ENCODE data around the gene CFAP58.

The CFAP58 gene

GRCh38 chr10:104387130-104387888 is 33.7 kb downstream of the CFAP58 start:
- Histone ChIP-seq H3K4me1 (ENCODE audit: control insufficient read depth, insufficient read depth, low read length) (peaks cover 4% of the 10 kb centered on the region; the same call in 1 of the 2 replicates), H3K9ac (ENCODE audit: low read length) (no peak overlapping the region), H3K4me3 (ENCODE audit: low read depth, low read length) (no peak overlapping the region), H3K27me3 (ENCODE audit: control insufficient read depth, insufficient read depth, low read length) (no peaks in the 10 kb centered on the region), H3K36me3 (ENCODE audit: control insufficient read depth, insufficient read depth, low read length) (no peaks in the 10 kb centered on the region), H3K27ac (ENCODE audit: low read depth, low read length) (no peak overlapping the region), H3K9me3 (ENCODE audit: control insufficient read depth, insufficient read depth, low read depth, low read length) (no peaks in the 10 kb centered on the region)

GRCh38 chr10:104388830-104389229 is 35.2 kb downstream of the CFAP58 start:
- H3K9me3 ChIP-seq (ENCODE audit: control insufficient read depth, insufficient read depth, low read depth, low read length), result no peaks in the 10 kb centered on the region

GRCh38 chr10:104391150-104391968 is 37.7 kb downstream of the CFAP58 start:
- Histone ChIP-seq H3K36me3 (ENCODE audit: control insufficient read depth, insufficient read depth, low read length) (no peaks in the 10 kb centered on the region), H3K9me3 (ENCODE audit: control insufficient read depth, insufficient read depth, low read depth, low read length) (no peaks in the 10 kb centered on the region), H3K27ac (ENCODE audit: low read depth, low read length) (no peak overlapping the region), H3K27me3 (ENCODE audit: control insufficient read depth, insufficient read depth, low read length) (no peaks in the 10 kb centered on the region), H3K4me3 (ENCODE audit: low read depth, low read length) (no peak overlapping the region), H3K4me1 (ENCODE audit: control insufficient read depth, insufficient read depth, low read length) (peaks cover 4% of the 10 kb centered on the region; the same call in 1 of the 2 replicates), H3K9ac (ENCODE audit: low read length) (no peak overlapping the region)

More at GRCh38 chr10:104388830-104389229, 35.2 kb downstream of the CFAP58 start:
- Histone ChIP-seq H3K27me3 (ENCODE audit: control insufficient read depth, insufficient read depth, low read length) (no peaks in the 10 kb centered on the region), H3K4me1 (ENCODE audit: control insufficient read depth, insufficient read depth, low read length) (peaks cover 4% of the 10 kb centered on the region; the same call in 1 of the 2 replicates), H3K36me3 (ENCODE audit: control insufficient read depth, insufficient read depth, low read length) (no peaks in the 10 kb centered on the region), H3K4me3 (ENCODE audit: low read depth, low read length) (no peak overlapping the region), H3K9ac (ENCODE audit: low read length) (no peak overlapping the region), H3K27ac (ENCODE audit: low read depth, low read length) (no peak overlapping the region)

- Histone ChIP-seq H3K4me1 (ENCODE audit: control insufficient read depth, insufficient read depth, low read length) (peaks cover 4% of the 10 kb centered on the region; the same call in 1 of the 2 replicates), H3K27ac (ENCODE audit: low read depth, low read length) (no peak overlapping the region), H3K9me3 (ENCODE audit: control insufficient read depth, insufficient read depth, low read depth, low read length) (no peaks in the 10 kb centered on the region), H3K27me3 (ENCODE audit: control insufficient read depth, insufficient read depth, low read length) (no peaks in the 10 kb centered on the region), H3K9ac (ENCODE audit: low read length) (no peak overlapping the region), H3K4me3 (ENCODE audit: low read depth, low read length) (no peak overlapping the region), H3K36me3 (ENCODE audit: control insufficient read depth, insufficient read depth, low read length) (no peaks in the 10 kb centered on the region)
Observed at GRCh38 chr10:104391969-104392296, 38.3 kb downstream of the CFAP58 start.

- Histone ChIP-seq H3K4me1 (ENCODE audit: control insufficient read depth, insufficient read depth, low read length) (peaks cover 4% of the 10 kb centered on the region; the same call in 1 of the 2 replicates), H3K27ac (ENCODE audit: low read depth, low read length) (no peak overlapping the region), H3K9me3 (ENCODE audit: control insufficient read depth, insufficient read depth, low read depth, low read length) (no peaks in the 10 kb centered on the region), H3K9ac (ENCODE audit: low read length) (no peak overlapping the region), H3K27me3 (ENCODE audit: control insufficient read depth, insufficient read depth, low read length) (no peaks in the 10 kb centered on the region), H3K36me3 (ENCODE audit: control insufficient read depth, insufficient read depth, low read length) (no peaks in the 10 kb centered on the region), H3K4me3 (ENCODE audit: low read depth, low read length) (no peak overlapping the region)
Observed at GRCh38 chr10:104393387-104393786, 39.8 kb downstream of the CFAP58 start.

- H3K9ac ChIP-seq (ENCODE audit: low read length), result no peak overlapping the region
- no peak overlapping the region for H3K4me3 ChIP-seq (ENCODE audit: low read depth, low read length)
- no peaks in the 10 kb centered on the region for H3K9me3 ChIP-seq (ENCODE audit: control insufficient read depth, insufficient read depth, low read depth, low read length)
- no peaks in the 10 kb centered on the region for H3K36me3 ChIP-seq (ENCODE audit: control insufficient read depth, insufficient read depth, low read length)
- H3K27ac ChIP-seq (ENCODE audit: low read depth, low read length), result no peak overlapping the region
- H3K27me3 ChIP-seq (ENCODE audit: control insufficient read depth, insufficient read depth, low read length), result no peaks in the 10 kb centered on the region
- H3K4me1 ChIP-seq (ENCODE audit: control insufficient read depth, insufficient read depth, low read length), result peaks cover 2% of the 10 kb centered on the region; the same call in 1 of the 2 replicates
Observed at GRCh38 chr10:104396581-104396980, 42.9 kb downstream of the CFAP58 start.

- no peaks in the 10 kb centered on the region for H3K36me3 ChIP-seq (ENCODE audit: control insufficient read depth, insufficient read depth, low read length)
- no peaks in the 10 kb centered on the region for H3K4me1 ChIP-seq (ENCODE audit: control insufficient read depth, insufficient read depth, low read length)
Observed at GRCh38 chr10:104403636-104404035, 50.0 kb downstream of the CFAP58 start.

GRCh38 chr10:104406715-104407650 is 53.4 kb downstream of the CFAP58 start:
- H3K4me1 ChIP-seq (ENCODE audit: control insufficient read depth, insufficient read depth, low read length), result no peaks in the 10 kb centered on the region
- no peak overlapping the region for H3K27ac ChIP-seq (ENCODE audit: low read depth, low read length)
- no peaks in the 10 kb centered on the region for H3K9me3 ChIP-seq (ENCODE audit: control insufficient read depth, insufficient read depth, low read depth, low read length)
- no peaks in the 10 kb centered on the region for H3K36me3 ChIP-seq (ENCODE audit: control insufficient read depth, insufficient read depth, low read length)
- H3K27me3 ChIP-seq (ENCODE audit: control insufficient read depth, insufficient read depth, low read length), result no peaks in the 10 kb centered on the region
- H3K4me3 ChIP-seq (ENCODE audit: low read depth, low read length), result no peak overlapping the region
- H3K9ac ChIP-seq (ENCODE audit: low read length), result no peak overlapping the region

More at GRCh38 chr10:104403636-104404035, 50.0 kb downstream of the CFAP58 start:
- H3K4me3 ChIP-seq (ENCODE audit: low read depth, low read length), result no peak overlapping the region
- H3K27ac ChIP-seq (ENCODE audit: low read depth, low read length), result no peak overlapping the region
- H3K9ac ChIP-seq (ENCODE audit: low read length), result no peak overlapping the region
- H3K27me3 ChIP-seq (ENCODE audit: control insufficient read depth, insufficient read depth, low read length), result no peaks in the 10 kb centered on the region
- no peaks in the 10 kb centered on the region for H3K9me3 ChIP-seq (ENCODE audit: control insufficient read depth, insufficient read depth, low read depth, low read length)

GRCh38 chr10:104413528-104413927 is 59.9 kb downstream of the CFAP58 start:
- Histone ChIP-seq H3K4me3 (ENCODE audit: low read depth, low read length) (no peak overlapping the region), H3K9me3 (ENCODE audit: control insufficient read depth, insufficient read depth, low read depth, low read length) (no peaks in the 10 kb centered on the region), H3K27me3 (ENCODE audit: control insufficient read depth, insufficient read depth, low read length) (no peaks in the 10 kb centered on the region), H3K36me3 (ENCODE audit: control insufficient read depth, insufficient read depth, low read length) (no peaks in the 10 kb centered on the region), H3K9ac (ENCODE audit: low read length) (no peak overlapping the region), H3K27ac (ENCODE audit: low read depth, low read length) (no peak overlapping the region), H3K4me1 (ENCODE audit: control insufficient read depth, insufficient read depth, low read length) (peaks cover 8% of the 10 kb centered on the region; the same call in 1 of the 2 replicates)

GRCh38 chr10:104415526-104416165 is 62.0 kb downstream of the CFAP58 start:
- no peak overlapping the region for H3K4me3 ChIP-seq (ENCODE audit: low read depth, low read length)
- H3K4me1 ChIP-seq (ENCODE audit: control insufficient read depth, insufficient read depth, low read length), result peaks cover 8% of the 10 kb centered on the region; the same call in 1 of the 2 replicates
- no peak overlapping the region for H3K27ac ChIP-seq (ENCODE audit: low read depth, low read length)
- H3K9ac ChIP-seq (ENCODE audit: low read length), result no peak overlapping the region
- no peaks in the 10 kb centered on the region for H3K36me3 ChIP-seq (ENCODE audit: control insufficient read depth, insufficient read depth, low read length)
- no peaks in the 10 kb centered on the region for H3K9me3 ChIP-seq (ENCODE audit: control insufficient read depth, insufficient read depth, low read depth, low read length)
- no peaks in the 10 kb centered on the region for H3K27me3 ChIP-seq (ENCODE audit: control insufficient read depth, insufficient read depth, low read length)
